Stimulated activated naive CD4-positive, alpha-beta T cell (primary cell): ENCODE measurements around the gene KDM6A.
"Not testable (repeated sequence)": the region's sequence is repeated elsewhere in the genome, so short reads cannot be mapped to it uniquely, and the experiment has no call there.

ENCODE experiments used
- DNase-seq, 6 experiments: peaks; one replicate each; lab custom pipeline; 2025; lab: John Stamatoyannopoulos, UW

Gene KDM6A

GRCh38 chrX:44889824-44890223 lies 16.8 kb downstream of the KDM6A start:
- no peak for DNase-seq

GRCh38 chrX:44890247-44890646 lies 17.3 kb downstream of the KDM6A start:
- DNase-seq, result no peak

- DNase-seq, result not testable (repeated sequence)
Observed at GRCh38 chrX:44890687-44891086, 17.7 kb downstream of the KDM6A start.

- DNase-seq, result no peak
Observed at GRCh38 chrX:44891642-44892041, 18.7 kb downstream of the KDM6A start.

GRCh38 chrX:44896876-44897186 lies 23.8 kb downstream of the KDM6A start:
- DNase-seq, result no peak

DNA sequence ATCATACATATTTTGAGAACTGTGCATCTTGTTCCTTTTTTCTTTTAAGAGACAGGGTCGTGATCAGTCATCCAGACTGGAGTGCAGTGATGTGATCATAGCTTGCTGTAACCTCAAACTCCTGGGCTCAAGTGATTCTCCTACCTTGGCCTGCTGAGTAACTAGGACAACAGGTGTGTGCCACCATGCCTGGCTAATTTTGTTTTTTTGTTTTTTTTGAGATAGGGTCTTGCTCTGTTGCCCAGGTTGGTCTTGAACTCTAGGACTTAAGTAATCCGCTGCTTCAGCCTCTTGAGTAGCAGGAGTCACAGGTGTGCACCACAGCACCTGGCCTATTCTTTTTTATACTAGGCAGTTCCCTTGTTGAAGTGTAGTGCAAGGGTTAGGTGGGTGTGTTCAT lies 24.6 kb downstream of the KDM6A start:
- no peak for DNase-seq

DNA sequence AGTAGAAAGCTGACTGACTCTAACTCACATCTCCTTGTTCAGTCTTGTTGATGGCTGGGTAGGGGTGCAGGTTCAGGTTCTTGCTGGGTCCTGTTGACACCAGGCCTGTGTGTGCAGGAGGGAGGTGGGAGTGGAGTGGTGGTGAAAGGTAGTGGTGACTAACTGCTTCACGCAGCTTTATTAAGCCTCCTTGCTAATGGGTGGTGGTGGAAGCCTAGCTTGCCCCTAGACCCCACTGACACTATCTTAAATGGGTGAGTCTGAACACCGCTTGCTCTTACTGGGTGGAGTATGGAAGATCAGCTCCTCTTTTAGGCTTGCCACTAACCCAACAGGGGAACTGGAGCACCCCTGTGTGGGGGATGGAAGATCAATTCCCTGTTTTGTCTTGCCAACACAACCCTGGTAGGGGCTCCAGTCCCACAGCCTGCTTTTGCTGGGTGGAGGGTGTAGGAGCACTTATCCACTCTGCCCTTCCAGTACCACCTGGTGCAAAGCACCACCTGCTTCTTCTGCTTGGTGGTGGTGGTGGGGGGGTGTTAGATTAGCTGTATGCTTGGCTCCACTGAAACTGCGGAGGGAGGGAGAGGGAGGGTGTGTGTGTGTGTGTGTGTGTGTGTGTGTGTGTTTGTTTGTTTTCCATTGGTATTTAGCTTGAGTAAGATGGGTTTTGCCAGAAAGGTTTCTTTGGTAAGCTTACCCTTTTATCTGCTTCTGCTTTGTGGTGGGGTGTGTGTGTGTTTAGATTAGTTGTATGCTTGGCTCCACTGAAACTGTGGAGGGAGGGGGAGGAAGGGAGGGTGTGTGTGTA lies 25.6 kb downstream of the KDM6A start:
- peak in 2 of 6 experiments; percentile 4 to 6 for DNase-seq

- DNase-seq, result no peak
Observed at GRCh38 chrX:44899946-44900345, 27.0 kb downstream of the KDM6A start.

GRCh38 chrX:44903107-44903506 lies 30.1 kb downstream of the KDM6A start:
- DNase-seq, result no peak

DNA sequence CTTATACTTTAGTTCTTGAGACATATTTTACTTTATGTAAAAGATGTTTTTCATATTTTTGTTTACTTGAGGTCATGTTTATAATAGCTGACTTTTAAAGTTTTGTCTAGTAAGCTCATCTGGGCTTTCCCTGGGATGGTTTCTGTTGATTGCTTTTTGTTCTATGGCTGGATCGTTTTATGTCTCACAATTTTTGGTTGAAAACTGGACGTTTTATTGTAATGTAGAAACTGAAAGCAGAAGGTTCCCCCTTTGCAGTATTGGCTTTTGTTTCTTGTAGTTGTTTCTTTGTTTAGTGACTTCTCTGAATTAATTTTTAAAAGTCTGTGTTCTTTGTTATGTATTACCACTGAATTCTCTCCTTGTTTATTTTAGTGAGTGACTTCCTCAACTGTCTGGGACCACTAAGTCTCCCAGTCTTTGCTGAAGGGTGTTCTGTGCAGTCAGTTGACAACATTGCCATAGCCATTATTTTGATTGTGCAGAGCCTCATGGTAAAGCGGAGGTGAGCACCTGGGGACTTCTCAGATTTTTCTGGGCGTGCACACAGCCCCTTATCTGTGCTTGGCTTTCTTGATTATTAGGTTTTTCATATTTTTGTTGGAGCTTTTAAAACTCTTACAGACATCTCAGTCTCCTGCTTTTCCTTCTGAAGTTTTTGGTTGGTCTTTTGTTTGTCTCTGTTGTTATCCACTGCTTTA lies 31.0 kb downstream of the KDM6A start:
- DNase-seq, result no peak

DNA sequence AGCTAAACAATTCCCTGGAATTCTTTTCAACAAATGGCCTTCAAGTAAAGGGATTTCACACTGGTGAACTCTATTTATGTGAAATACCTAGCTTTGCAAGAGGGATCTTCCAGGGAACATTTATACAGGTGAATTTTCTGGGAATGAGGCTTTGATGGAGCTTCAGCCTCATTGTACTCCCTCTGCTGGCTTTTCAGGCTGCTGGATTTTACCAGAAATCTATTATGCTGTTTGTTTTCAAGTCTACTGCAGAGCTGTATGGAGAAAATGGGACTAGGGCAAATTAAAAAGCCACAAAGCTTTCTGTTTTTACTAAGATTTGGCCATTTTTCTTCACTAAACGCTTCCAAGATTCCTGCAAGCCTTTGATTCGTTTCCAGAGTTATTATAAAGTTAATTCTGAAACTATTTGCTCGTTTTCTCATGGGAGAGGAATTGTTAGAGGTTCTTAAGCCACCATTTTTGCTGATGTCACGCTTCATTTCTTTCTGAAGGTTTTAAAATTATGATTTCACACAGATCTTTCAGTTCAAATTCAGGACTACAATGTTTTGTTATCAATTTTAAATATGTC lies 31.6 kb downstream of the KDM6A start:
- DNase-seq, result no peak

GRCh38 chrX:44906041-44906440 lies 33.1 kb downstream of the KDM6A start:
- no peak for DNase-seq

DNA sequence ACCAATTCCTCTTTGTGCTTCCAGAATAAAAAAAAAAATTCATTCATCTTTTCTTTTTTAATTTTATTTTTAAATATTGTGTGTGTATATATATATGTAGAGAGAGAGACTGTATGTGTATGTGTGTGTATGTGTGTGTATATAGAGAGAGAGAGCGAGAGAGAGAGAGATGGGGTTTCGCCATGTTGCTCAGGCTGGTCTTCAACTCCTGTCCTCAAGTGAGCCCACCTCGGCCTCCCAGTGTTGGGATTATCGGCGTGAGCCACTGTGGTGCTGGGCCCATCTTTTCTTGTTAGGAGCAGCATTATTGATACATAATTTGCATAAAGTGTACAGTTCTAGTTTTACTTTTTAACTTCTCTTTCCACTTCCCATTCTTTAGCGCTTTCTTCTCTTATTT lies 33.6 kb downstream of the KDM6A start:
- no peak for DNase-seq

GRCh38 chrX:44908153-44908552 lies 35.2 kb downstream of the KDM6A start:
- DNase-seq, result no peak

GRCh38 chrX:44908827-44909226 lies 35.8 kb downstream of the KDM6A start:
- no peak for DNase-seq

DNA sequence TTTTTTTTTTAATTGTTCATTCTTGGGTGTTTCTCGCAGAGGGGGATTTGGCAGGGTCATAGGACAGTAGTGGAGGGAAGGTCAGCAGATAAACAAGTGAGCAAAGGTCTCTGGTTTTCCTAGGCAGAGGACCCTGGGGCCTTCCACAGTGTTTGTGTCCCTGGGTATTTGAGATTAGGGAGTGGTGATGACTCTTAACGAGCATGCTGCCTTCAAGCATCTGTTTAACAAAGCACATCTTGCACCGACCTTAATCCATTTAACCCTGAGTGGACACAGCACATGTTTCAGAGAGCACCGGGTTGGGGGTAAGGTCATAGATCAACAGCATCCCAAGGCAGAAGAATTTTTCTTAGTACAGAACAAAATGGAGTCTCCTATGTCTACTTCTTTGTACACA lies 37.5 kb downstream of the KDM6A start:
- not testable (repeated sequence) for DNase-seq

DNA sequence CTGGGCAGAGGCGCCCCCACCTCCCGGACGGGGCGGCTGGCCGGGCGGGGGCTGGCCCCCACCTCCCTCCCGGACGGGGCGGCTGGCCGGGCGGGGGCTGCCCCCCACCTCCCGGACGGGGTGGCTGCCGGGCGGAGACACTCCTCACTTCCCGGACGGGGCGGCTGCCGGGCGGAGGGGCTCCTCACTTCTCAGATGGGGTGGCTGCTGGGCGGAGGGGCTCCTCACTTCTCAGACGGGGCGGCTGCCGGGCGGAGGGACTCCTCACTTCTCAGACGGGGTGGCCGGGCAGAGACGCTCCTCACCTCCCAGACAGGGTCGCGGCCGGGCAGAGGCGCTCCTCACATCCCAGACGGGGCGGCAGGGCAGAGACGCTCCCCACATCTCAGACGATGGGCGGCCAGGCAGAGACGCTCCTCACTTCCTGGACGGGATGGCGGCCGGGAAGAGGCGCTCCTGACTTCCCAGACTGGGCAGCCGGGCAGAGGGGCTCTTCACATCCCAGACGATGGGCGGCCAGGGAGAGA lies 38.1 kb downstream of the KDM6A start:
- DNase-seq, result not testable (repeated sequence)

DNA sequence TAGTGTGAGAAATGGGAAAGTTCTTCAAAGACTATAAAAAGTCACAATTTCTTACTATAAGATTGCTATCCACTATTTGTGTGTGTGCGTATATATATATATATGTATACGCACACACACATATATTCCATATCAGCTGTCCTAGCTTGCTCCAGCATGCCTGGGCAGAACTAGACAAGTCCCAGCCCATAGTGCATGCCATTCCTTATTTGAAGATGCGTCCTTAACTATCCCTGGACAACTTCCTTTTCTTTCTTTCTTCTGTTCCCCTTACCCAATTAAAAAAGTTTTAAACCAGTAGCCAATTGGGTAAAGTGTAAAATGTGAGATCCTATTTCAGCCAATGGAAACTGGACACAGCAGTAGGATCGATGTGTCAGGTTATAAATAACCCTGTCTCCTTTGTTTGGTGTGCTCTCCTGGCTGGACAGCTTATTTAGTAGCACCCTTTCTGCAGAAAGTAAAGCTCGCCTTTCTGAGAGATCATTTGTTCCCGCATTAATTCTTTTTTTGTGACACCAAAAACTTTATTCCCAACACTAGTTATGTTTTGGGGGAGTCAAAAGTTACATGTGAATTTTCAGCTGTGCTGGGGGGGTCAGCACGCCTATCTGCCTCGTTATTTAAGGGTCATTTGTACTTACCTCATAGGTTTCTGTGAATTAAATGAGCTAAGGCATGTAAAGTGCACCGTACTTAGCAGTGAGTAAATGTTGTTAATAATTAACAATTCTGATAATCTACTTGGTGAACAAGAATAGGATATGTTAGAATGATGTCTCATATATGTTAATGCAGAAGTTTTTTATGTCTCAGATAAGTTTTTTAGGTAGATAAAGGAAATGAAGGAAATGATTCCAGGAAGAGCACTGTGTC lies 40.9 kb downstream of the KDM6A start:
- DNase-seq, result no peak

- DNase-seq, result no peak
Observed at GRCh38 chrX:44914532-44915198, 41.7 kb downstream of the KDM6A start.

- DNase-seq, result no peak
Observed at GRCh38 chrX:44915361-44915868, 42.4 kb downstream of the KDM6A start.

GRCh38 chrX:44918722-44919121 lies 45.7 kb downstream of the KDM6A start:
- no peak for DNase-seq
